GM12878 (cell line): ENCODE results near the gene IL36B. TPM values are rescaled to one million over a fixed set of nuclear protein-coding genes. Genes with fewer than 3 reads are reported as not detected.

Experiments
- ATAC-seq: fragments of 200-7000 bp; cut with Tn5 transposase; 3 replicates; pipeline ENCODE4 v1.9.1; 2020; ENCODE audit warnings: mild to moderate bottlenecking, moderate library complexity
- BruUV-seq: library from RNA; stranded (reverse); fragments of 400-500 nt; replicated peaks from 2 replicates; lab custom pipeline; 2021; lab: Mats Ljungman, UMichigan
- CTCF ChIA-PET: fragments of 300-600 bp; sonication (Branson Sonifier 250); formaldehyde crosslinking; extraction: SDS; loops from one replicate; lab custom pipeline; 2021; ENCODE audit warnings: inconsistent platforms; lab: Yijun Ruan, JAX
- POLR2A ChIA-PET: fragments of 350-600 bp; formaldehyde crosslinking; extraction: SDS; loops from one replicate; lab custom pipeline; 2021; ENCODE audit warnings: inconsistent platforms; lab: Charles Lee
- RAD21 ChIA-PET: fragments of 300-600 bp; sonication (Branson Sonifier 250); formaldehyde crosslinking; loops from one replicate; lab custom pipeline; 2023; ENCODE audit warnings: antibody characterized with exemption; ENCODE audit not compliant: unreplicated experiment; lab: Charles Lee
- SMC1A ChIA-PET: fragments of 300-600 bp; sonication (Branson Sonifier 250); formaldehyde crosslinking; loops from one replicate; lab custom pipeline; 2023; ENCODE audit not compliant: unreplicated experiment, uncharacterized antibody; lab: Charles Lee
- DNase-seq: peaks from one replicate; pipeline ENCODE4 v3.0.0-alpha.2; 2011; ENCODE audit warnings: low read depth, low spot score
- FAIRE-seq: peaks from 3 replicates; lab custom pipeline; 2011; peaks lifted over from hg19 to GRCh38; lab: Jason Lieb, UNC
- H2AFZ ChIP-seq: 2 replicates; pipeline ENCODE4 v1.6.0; 2011; ENCODE audit warnings: low read depth, low read length, control low read depth; ENCODE audit not compliant: control insufficient read depth
- H3K27ac ChIP-seq: 2 replicates; pipeline ENCODE4 v1.5.1; 2011; ENCODE audit warnings: control low read depth; ENCODE audit not compliant: control insufficient read depth, insufficient read depth
- H3K27me3 ChIP-seq, 2 experiments: replicated peaks in 1 of 2; 2 replicates each; pipeline versions ENCODE4 v1.6.0 to v1.6.1; 2011; ENCODE audit warnings: low read length in 1 of 2; ENCODE audit not compliant: control insufficient read depth in 2 of 2, insufficient read depth in 2 of 2
- H3K36me3 ChIP-seq, 2 experiments: 2 replicates each; pipeline ENCODE4 v1.5.1; 2011; ENCODE audit warnings: low read length in 1 of 2; ENCODE audit not compliant: control insufficient read depth in 2 of 2, insufficient read depth in 2 of 2
- H3K4me1 ChIP-seq: 2 replicates; pipeline ENCODE4 v1.6.1; 2011; ENCODE audit warnings: mild to moderate bottlenecking, low read length, moderate library complexity, mixed read lengths; ENCODE audit not compliant: control insufficient read depth, insufficient read depth
- H3K4me2 ChIP-seq: 2 replicates; pipeline ENCODE4 v1.6.0; 2011; ENCODE audit warnings: control low read depth; ENCODE audit not compliant: control insufficient read depth, insufficient read depth
- H3K4me3 ChIP-seq: fragments of 200-600 bp; sonication (generic); 2 replicates; pipeline ENCODE4 v1.5.1; 2016
- H3K79me2 ChIP-seq: 2 replicates; pipeline ENCODE4 v1.6.0; 2011; ENCODE audit warnings: low read length; ENCODE audit not compliant: control insufficient read depth, insufficient read depth
- H3K9ac ChIP-seq: 2 replicates; pipeline ENCODE4 v1.8.0; 2011; ENCODE audit warnings: low read length, control low read depth, mixed read lengths; ENCODE audit not compliant: control insufficient read depth, insufficient read depth
- H3K9me3 ChIP-seq: replicated peaks from 3 replicates; pipeline ENCODE4 v1.5.1; 2011; ENCODE audit warnings: mild to moderate bottlenecking, low read length; ENCODE audit not compliant: control insufficient read depth, insufficient read depth
- H4K20me1 ChIP-seq: 2 replicates; pipeline ENCODE4 v1.6.0; 2011; ENCODE audit not compliant: control insufficient read depth, insufficient read depth
- FOXK2 ChIP-seq: fragments of 450-650 bp; IDR thresholded peaks from 2 replicates; pipeline ENCODE4 v1.6.1; 2017; ENCODE audit warnings: mild to moderate bottlenecking, moderate library complexity
- GATAD2B ChIP-seq: fragments of 450-650 bp; conservative IDR thresholded peaks from 2 replicates; pipeline ENCODE4 v1.6.1; 2017; ENCODE audit warnings: low read depth, mild to moderate bottlenecking, moderate library complexity
- MEF2A ChIP-seq: IDR thresholded peaks from 2 replicates; pipeline ENCODE4 v1.6.1; 2011; ENCODE audit warnings: low read depth, mild to moderate bottlenecking, low read length, moderate library complexity; ENCODE audit not compliant: insufficient read depth
- MYB ChIP-seq: fragments of 150-350 bp; IDR thresholded peaks from 2 replicates; pipeline ENCODE4 v1.6.1; 2014; ENCODE audit warnings: mild to moderate bottlenecking, low read depth, low read length, borderline replicate concordance
- RAD51 ChIP-seq: fragments of 450-650 bp; IDR thresholded peaks from 2 replicates; pipeline ENCODE4 v1.6.1; 2016; ENCODE audit warnings: moderate library complexity, mild to moderate bottlenecking, inconsistent platforms
- SRF ChIP-seq, 2 experiments: IDR thresholded peaks; 2 replicates each; pipeline ENCODE4 v1.6.1; 2011; ENCODE audit warnings: low read depth in 2 of 2, low read length in 2 of 2, mild to moderate bottlenecking in 1 of 2, moderate library complexity in 1 of 2
- TBL1XR1 ChIP-seq: IDR thresholded peaks from 2 replicates; pipeline ENCODE4 v1.6.1; 2012; ENCODE audit warnings: low read depth, low read length, improper control_type of control experiment
- ZNF274 ChIP-seq: IDR thresholded peaks from one replicate; pipeline ENCODE4 v1.8.0; 2011; ENCODE audit not compliant: insufficient read length, insufficient read depth
- ZNF622 ChIP-seq: fragments of 450-650 bp; IDR thresholded peaks from 2 replicates; pipeline ENCODE4 v1.6.1; 2017; ENCODE audit warnings: mild to moderate bottlenecking, inconsistent platforms
- WGBS: methylation state at CpG from one replicate; pipeline ENCODE4 v1.1.6; 2016; ENCODE audit warnings: low lambda C conversion rate; ENCODE audit not compliant: insufficient replicate concordance, insufficient coverage; ENCODE audit errors: missing lambda C conversion rate; 5-methylcytosine and 5-hydroxymethylcytosine counted together
- in situ Hi-C: fragments of 300-500 bp; cut with MboI; formaldehyde crosslinking; loops from 9 replicates; pipeline ENCODE4 v1.14.3; 2018; ENCODE audit warnings: mixed read lengths
- intact Hi-C: fragments of 100-400 bp; cut with micrococcal nuclease; formaldehyde crosslinking; loops from one replicate; pipeline ENCODE4 v1.14.2; 2022; ENCODE audit not compliant: unreplicated experiment
- polyA plus RNA-seq, 11 experiments: library from polyadenylated mRNA; depleted of rRNA in 4 of 11; unstranded in 6 of 11; stranded (reverse) in 5 of 11; fragments of >200 nt; fragmentation: Nextera tagmentation in 4 of 11; fragmentation: Illumina TruSeq in 1 of 11; extraction: Ambion mirVana in 4 of 11; extraction: Trizol in 1 of 11; gene quantifications; 1 replicate in 1 of 11; 2 replicates in 10 of 11; pipeline versions ENCODE4 v1.2.1 to v1.2.3, GENCODE V29; 2011 to 2016; ENCODE audit warnings: inconsistent platforms in 2 of 11, missing spikeins in 2 of 11, low read depth in 1 of 11
- total RNA-seq, 4 experiments: library from RNA; depleted of rRNA in 3 of 4; stranded (reverse); fragments of >200 nt in 3 of 4; fragmentation: Illumina TruSeq in 1 of 4; extraction: Trizol in 1 of 4; gene quantifications; 2 replicates each; pipeline versions ENCODE4 v1.2.1 to v1.2.3, GENCODE V29; 2013 to 2021
- TF ChIP-seq, protein P1 (sequence below): fragments of 450-650 bp; IDR thresholded peaks from 2 replicates; pipeline ENCODE4 v1.6.1; 2017; ENCODE audit warnings: mild to moderate bottlenecking
- TF ChIP-seq, protein P2 (sequence below): fragments of 450-650 bp; IDR thresholded peaks from 2 replicates; pipeline ENCODE4 v1.6.1; 2017; ENCODE audit warnings: borderline replicate concordance
- TF ChIP-seq, protein P3 (sequence below): fragments of 450-650 bp; IDR thresholded peaks from 2 replicates; pipeline ENCODE4 v1.6.1; 2018; ENCODE audit warnings: mild to moderate bottlenecking, low read depth, moderate library complexity; ENCODE audit not compliant: partially characterized antibody

Gene IL36B
- total and polyA plus RNA-seq, 10 of the 15 experiments (the other 5 are each of a cell fraction or from before 2014, with no cell fraction given), result not detected

DNA sequence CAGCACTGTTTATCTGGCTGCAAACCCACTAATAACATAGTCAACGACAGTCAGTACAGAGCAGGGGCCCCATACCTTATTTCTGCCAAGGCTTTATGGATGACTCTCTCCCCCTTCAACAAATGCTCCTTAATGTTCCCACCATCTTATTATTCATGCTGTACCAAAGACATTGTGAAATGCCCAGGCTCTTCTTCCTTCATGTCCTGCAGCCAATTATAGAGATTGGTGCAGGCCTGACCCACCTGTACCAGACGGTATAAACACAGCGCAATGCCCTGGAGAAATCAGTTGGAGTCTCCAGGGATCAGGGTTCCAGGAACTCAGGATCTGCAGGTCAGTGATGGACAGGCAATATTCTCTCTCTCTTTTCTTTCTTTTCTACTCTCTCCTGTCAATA lies 15.0 kb upstream of the IL36B start, which contains the start of gene IL1F10:
TSS of gene IL1F10 (plus strand) at position 290 of the 400 bp plus-strand sequence. CDS start 4,769 bp downstream, outside the sequence.
- H3K4me3 ChIP-seq, result no peak within 1 kb of the TSS
- ChIA-PET RAD21 (no interaction called here), CTCF (interaction anchor here (1.2 kb wide), 1 partner anchor 11 kb away, joined by 5 read pairs; no protein-coding TSS in a partner anchor)
- H3K9me3 ChIP-seq, result no peaks in the 10 kb centered on the region; the same call in 2 of the 3 replicates
- H3K4me2 ChIP-seq, result no peak within 1 kb of the TSS
- H3K36me3 ChIP-seq, result no peaks in the 10 kb centered on the region
- 17% methylated on average over 3 of the region's 3 CpGs for WGBS
- no peak for ATAC-seq
- DNase-seq, result no peak
- in situ Hi-C loops (no loop called here), intact Hi-C loops (no loop called here)
- H3K27me3 ChIP-seq, result 0 out of 4 replicates have a peak, but pooled peaks cover 0 to 1% of the 10 kb centered on the region in 2 experiments
- no peaks in the 10 kb centered on the region for H3K4me1 ChIP-seq
- TF ChIP-seq RAD51 (no peak), GATAD2B (no peak), FOXK2 (no peak), TBL1XR1 (no peak), MYB (no peak), SRF (IDR thresholded peaks at IDR 0.05; ENCODE audit: low read depth in 2 of 2, low read length in 2 of 2) (no peak), ZNF274 (no peak), ZNF622 (no peak), MEF2A (no peak)
- TF ChIP-seq, protein P1, sequence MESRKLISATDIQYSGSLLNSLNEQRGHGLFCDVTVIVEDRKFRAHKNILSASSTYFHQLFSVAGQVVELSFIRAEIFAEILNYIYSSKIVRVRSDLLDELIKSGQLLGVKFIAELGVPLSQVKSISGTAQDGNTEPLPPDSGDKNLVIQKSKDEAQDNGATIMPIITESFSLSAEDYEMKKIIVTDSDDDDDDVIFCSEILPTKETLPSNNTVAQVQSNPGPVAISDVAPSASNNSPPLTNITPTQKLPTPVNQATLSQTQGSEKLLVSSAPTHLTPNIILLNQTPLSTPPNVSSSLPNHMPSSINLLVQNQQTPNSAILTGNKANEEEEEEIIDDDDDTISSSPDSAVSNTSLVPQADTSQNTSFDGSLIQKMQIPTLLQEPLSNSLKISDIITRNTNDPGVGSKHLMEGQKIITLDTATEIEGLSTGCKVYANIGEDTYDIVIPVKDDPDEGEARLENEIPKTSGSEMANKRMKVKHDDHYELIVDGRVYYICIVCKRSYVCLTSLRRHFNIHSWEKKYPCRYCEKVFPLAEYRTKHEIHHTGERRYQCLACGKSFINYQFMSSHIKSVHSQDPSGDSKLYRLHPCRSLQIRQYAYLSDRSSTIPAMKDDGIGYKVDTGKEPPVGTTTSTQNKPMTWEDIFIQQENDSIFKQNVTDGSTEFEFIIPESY, result no peak
- TF ChIP-seq, protein P2, sequence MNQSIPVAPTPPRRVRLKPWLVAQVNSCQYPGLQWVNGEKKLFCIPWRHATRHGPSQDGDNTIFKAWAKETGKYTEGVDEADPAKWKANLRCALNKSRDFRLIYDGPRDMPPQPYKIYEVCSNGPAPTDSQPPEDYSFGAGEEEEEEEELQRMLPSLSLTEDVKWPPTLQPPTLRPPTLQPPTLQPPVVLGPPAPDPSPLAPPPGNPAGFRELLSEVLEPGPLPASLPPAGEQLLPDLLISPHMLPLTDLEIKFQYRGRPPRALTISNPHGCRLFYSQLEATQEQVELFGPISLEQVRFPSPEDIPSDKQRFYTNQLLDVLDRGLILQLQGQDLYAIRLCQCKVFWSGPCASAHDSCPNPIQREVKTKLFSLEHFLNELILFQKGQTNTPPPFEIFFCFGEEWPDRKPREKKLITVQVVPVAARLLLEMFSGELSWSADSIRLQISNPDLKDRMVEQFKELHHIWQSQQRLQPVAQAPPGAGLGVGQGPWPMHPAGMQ, result no peak
- TF ChIP-seq, protein P3, sequence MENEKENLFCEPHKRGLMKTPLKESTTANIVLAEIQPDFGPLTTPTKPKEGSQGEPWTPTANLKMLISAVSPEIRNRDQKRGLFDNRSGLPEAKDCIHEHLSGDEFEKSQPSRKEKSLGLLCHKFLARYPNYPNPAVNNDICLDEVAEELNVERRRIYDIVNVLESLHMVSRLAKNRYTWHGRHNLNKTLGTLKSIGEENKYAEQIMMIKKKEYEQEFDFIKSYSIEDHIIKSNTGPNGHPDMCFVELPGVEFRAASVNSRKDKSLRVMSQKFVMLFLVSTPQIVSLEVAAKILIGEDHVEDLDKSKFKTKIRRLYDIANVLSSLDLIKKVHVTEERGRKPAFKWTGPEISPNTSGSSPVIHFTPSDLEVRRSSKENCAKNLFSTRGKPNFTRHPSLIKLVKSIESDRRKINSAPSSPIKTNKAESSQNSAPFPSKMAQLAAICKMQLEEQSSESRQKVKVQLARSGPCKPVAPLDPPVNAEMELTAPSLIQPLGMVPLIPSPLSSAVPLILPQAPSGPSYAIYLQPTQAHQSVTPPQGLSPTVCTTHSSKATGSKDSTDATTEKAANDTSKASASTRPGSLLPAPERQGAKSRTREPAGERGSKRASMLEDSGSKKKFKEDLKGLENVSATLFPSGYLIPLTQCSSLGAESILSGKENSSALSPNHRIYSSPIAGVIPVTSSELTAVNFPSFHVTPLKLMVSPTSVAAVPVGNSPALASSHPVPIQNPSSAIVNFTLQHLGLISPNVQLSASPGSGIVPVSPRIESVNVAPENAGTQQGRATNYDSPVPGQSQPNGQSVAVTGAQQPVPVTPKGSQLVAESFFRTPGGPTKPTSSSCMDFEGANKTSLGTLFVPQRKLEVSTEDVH, result no peak
- TF ChIP-seq, all 136 proteins: peak for 0
- BruUV-seq, result no TSS peak
- H3K9ac ChIP-seq, result no peak within 1 kb of the TSS
- no peaks in the 10 kb centered on the region for H4K20me1 ChIP-seq
- no peak within 1 kb of the TSS for H3K27ac ChIP-seq
- no peak for FAIRE-seq
- no peaks in the 10 kb centered on the region for H3K79me2 ChIP-seq
- ChIA-PET SMC1A (interaction anchor here (1.3 kb wide), 1 partner anchor 9 kb away, joined by 5 read pairs; the partner anchor contains the start of gene IL36RN), POLR2A (no interaction called here)
- no peak within 1 kb of the TSS for H2AFZ ChIP-seq
